ENCODE data around the gene CHMP5.

CHMP5 gene

DNA sequence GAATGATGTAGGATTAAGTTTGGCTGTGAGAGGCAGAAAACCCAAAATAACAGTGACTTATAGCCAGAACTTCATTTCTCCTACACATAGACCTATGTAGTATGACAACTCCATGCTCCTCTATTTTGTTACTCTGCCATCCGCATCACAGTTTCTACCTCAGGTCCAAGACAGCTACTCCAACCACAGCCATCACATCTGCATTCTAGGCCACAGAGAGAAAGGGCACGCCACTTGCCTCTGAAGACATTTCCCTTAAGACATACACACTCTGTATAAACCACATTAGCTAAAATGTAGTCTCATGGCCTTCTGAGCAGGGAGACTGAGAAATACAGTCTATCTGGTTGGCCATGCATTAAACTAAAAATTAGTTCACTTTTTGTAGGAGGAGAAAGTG lies 14.9 kb upstream of the CHMP5 start:
- ChIA-PET POLR2A (no interaction called here), CTCF (no interaction called here)
- no peak for DNase-seq (ENCODE audit: extremely low spot score)
- TF ChIP-seq, protein P1, sequence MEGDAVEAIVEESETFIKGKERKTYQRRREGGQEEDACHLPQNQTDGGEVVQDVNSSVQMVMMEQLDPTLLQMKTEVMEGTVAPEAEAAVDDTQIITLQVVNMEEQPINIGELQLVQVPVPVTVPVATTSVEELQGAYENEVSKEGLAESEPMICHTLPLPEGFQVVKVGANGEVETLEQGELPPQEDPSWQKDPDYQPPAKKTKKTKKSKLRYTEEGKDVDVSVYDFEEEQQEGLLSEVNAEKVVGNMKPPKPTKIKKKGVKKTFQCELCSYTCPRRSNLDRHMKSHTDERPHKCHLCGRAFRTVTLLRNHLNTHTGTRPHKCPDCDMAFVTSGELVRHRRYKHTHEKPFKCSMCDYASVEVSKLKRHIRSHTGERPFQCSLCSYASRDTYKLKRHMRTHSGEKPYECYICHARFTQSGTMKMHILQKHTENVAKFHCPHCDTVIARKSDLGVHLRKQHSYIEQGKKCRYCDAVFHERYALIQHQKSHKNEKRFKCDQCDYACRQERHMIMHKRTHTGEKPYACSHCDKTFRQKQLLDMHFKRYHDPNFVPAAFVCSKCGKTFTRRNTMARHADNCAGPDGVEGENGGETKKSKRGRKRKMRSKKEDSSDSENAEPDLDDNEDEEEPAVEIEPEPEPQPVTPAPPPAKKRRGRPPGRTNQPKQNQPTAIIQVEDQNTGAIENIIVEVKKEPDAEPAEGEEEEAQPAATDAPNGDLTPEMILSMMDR (IDR thresholded peaks at IDR 0.05; ENCODE audit: control extremely low read depth, extremely low read depth, low read depth, missing control alignments): no peak

DNA sequence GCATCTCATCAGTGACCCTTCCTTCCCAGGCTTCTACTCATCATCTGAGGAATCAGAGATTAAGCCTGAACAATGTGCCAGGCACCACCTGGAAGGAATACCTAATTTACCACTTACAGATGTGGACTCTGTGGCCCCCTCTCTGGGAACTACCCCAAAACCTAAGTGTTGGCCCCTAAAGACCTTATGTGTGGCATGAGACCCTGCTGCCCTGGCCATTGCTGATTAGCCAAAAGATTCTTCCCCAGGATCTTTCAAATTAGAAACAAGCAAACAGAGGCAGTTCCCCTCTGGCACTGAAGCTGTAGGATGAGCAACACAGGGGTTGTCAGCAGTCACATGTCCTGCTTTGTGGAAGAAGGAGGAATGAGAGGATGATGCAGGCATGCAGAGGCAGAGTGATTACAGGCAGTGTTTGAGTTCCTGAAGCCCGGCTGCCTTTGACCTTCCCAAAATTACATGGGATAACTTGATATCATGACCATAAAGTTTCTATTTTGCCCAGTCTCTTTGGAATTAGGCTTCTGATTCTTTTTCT lies 14.3 kb upstream of the CHMP5 start:
- CTCF ChIA-PET: no interaction called here
- TF ChIP-seq, protein P1 (IDR thresholded peaks at IDR 0.05; ENCODE audit: control extremely low read depth, extremely low read depth, low read depth, missing control alignments): no peak

DNA sequence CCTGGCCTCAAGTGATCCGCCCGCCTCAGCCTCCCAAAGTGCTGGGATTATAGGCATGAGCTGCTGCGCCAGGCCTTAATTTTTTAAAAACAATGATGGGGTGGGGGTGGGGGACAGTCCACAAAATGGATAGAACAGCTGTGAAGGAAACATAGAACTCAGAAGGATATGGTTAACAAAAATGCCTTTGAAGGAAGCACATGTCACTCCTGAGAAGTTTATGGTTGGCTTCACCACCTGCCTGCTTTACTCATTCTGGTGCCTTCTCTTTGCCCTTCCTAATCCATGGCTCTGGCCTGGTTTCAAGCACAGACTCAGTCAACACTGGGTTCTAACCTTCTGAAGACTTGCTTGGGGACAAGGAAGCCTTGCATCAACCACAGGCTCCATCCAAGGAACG lies 10.6 kb upstream of the CHMP5 start:
- CTCF ChIA-PET: no interaction called here
- POLR2A ChIA-PET: interaction anchor here (0.7 kb wide), 2 partner anchors 13 to 61 kb away, joined by 3 to 9 read pairs; no protein-coding TSS in a partner anchor
- DNase-seq (ENCODE audit: extremely low spot score): no peak
- TF ChIP-seq, protein P1 (IDR thresholded peaks at IDR 0.05; ENCODE audit: control extremely low read depth, extremely low read depth, low read depth, missing control alignments): no peak

More for the DNA sequence above, 14.3 kb upstream of the CHMP5 start:
- no peak for DNase-seq (ENCODE audit: extremely low spot score)
- POLR2A ChIA-PET: no interaction called here

DNA sequence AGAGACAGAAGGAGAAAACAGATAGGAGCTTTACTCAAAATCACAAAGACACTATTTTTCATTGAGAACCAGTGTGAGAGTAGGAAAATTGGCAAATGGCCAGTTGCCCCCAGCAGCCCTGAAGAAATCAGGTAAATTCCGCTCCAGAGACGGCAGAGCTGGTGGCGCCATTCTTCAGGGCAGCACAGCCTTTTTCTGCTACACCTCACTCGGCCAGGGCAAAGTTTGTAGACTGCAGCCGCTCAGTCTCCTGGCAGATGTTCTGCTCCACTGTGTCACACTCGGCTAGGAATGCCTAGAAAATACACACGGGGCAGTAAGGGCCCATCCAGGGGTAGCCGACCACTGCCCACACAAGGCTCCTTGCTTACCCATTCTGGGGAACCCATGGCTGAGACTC lies 9.8 kb upstream of the CHMP5 start:
- ChIA-PET CTCF (no interaction called here), POLR2A (no interaction called here)
- DNase-seq (ENCODE audit: extremely low spot score): no peak
- TF ChIP-seq, protein P1 (IDR thresholded peaks at IDR 0.05; ENCODE audit: control extremely low read depth, extremely low read depth, low read depth, missing control alignments): no peak

DNA sequence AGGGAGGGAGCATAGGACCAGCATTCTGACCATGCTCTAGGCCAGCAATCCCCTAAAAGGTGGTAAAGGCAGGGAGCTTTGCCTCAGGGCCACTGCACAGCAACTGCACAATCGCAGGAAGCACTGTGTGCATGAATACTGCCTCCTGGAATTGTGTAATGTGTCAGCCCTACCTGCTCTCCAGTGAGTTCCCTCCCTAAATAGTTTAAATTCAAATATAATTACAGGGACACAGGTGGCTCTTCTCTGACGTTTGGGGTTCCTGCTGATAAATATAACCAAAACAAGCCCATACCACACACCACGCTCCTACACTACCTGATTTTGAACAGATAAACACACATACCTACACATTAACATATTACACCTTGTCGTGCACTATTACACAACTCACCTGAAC lies 9.4 kb upstream of the CHMP5 start:
- ChIA-PET POLR2A (no interaction called here), CTCF (no interaction called here)
- TF ChIP-seq, protein P1 (IDR thresholded peaks at IDR 0.05; ENCODE audit: control extremely low read depth, extremely low read depth, low read depth, missing control alignments): no peak
- no peak for DNase-seq (ENCODE audit: extremely low spot score)

DNA sequence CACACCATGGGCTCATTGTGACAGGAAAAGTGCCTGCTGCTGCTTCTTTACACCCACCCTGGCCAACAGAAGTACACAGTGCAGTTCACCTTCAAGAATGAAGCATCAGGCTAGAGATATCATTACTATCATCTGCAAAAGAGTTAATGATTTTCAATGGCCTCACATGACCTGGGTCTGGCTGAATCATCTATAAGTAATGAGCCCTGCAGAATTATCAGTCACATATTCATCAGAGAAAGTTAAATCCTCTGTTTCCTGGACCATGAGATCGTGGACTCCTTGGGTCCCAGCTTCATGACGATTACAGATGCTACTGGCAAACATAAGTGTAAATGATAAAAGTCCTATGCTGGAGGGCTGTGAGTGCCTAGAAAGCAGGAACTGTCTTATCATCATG lies 8.6 kb upstream of the CHMP5 start:
- DNase-seq (ENCODE audit: extremely low spot score): no peak
- POLR2A ChIA-PET: no interaction called here
- TF ChIP-seq, protein P1 (IDR thresholded peaks at IDR 0.05; ENCODE audit: control extremely low read depth, extremely low read depth, low read depth, missing control alignments): no peak
- CTCF ChIA-PET: interaction anchor here (2.0 kb wide), 1 partner anchor 30 kb away, joined by 7 read pairs; no protein-coding TSS in a partner anchor

Measured in GM10248 (cell line).